Measurements from ENCODE around the gene TUBA4B.

The TUBA4B gene

GRCh38 chr2:219252900-219253752 is at the start of gene TUBA4B:
Gene TUBA4B, plus strand, starts transcription at chr2:219253243. Its CDS starts 165 bp downstream, at chr2:219253408.
- DNase-seq = peak in 5 of 6 experiments; percentile 20 to 64 (median 46)

- DNase-seq = no peak
Measured at GRCh38 chr2:219204425-219205164, 48.4 kb upstream of the TUBA4B start.

- no peak for DNase-seq
Measured at GRCh38 chr2:219205165-219205538, 47.9 kb upstream of the TUBA4B start.

- DNase-seq = no peak
Measured at GRCh38 chr2:219205981-219206327, 47.1 kb upstream of the TUBA4B start.

GRCh38 chr2:219206328-219207133 is 46.5 kb upstream of the TUBA4B start, which contains the start of gene ZFAND2B:
Gene ZFAND2B, plus strand, starts transcription at chr2:219206782. Its CDS starts 206 bp downstream, at chr2:219206988.
- DNase-seq = peak; percentile 90 to 98 (median 94)

- no peak for DNase-seq
Measured at GRCh38 chr2:219207134-219207883, 45.7 kb upstream of the TUBA4B start.

GRCh38 chr2:219207884-219208740 is 44.9 kb upstream of the TUBA4B start:
- DNase-seq = no peak

- no peak for DNase-seq
Measured at GRCh38 chr2:219209236-219210195, 43.5 kb upstream of the TUBA4B start.

GRCh38 chr2:219210196-219210885 is 42.7 kb upstream of the TUBA4B start:
- DNase-seq = no peak

- DNase-seq = no peak
Measured at GRCh38 chr2:219210886-219211362, 42.1 kb upstream of the TUBA4B start.

GRCh38 chr2:219213026-219213415 is 40.0 kb upstream of the TUBA4B start:
- no peak for DNase-seq

GRCh38 chr2:219213486-219214071 is 39.5 kb upstream of the TUBA4B start:
- no peak for DNase-seq

- no peak for DNase-seq
Measured at GRCh38 chr2:219214141-219214540, 38.9 kb upstream of the TUBA4B start.

GRCh38 chr2:219214786-219215185 is 38.3 kb upstream of the TUBA4B start:
- DNase-seq = no peak

- DNase-seq = no peak
Measured at GRCh38 chr2:219215871-219216534, 37.0 kb upstream of the TUBA4B start.

- no peak for DNase-seq
Measured at GRCh38 chr2:219216535-219216915, 36.5 kb upstream of the TUBA4B start.

- peak in 1 of 6 experiments; percentile 48 for DNase-seq
Measured at GRCh38 chr2:219218217-219218731, 34.8 kb upstream of the TUBA4B start.
